ENCODE data around the gene GMCL2. TPM values are rescaled to one million over a fixed set of nuclear protein-coding genes. Genes with fewer than 3 reads are reported as not detected.

Gene GMCL2
- total RNA-seq, 1 experiment from 2014 or later, result not detected

DNA sequence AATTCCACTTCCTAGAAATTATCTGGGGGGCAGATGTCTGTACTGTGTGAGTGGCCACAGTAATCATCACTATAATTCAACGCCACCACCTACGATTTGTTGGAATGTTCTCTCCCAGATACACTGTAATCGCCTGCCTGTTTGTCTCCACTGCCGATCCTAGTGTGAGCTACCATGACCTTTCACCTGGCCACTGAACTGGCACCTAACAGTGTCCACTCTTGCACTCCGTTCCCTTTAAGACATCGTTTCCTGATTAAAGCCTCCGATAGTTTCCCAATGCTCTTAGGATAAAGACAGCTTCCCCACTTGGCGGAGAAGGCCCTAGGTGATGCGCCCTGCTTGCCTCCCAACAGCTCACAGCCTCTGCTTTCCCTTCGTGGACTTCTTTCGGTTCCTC is 41.4 kb upstream of the GMCL2 start:
- peaks cover 31% of the 10 kb centered on the region for H3K79me2 ChIP-seq (ENCODE audit: low read length)
- ATAC-seq, result no peak
- no peaks in the 10 kb centered on the region for H4K20me1 ChIP-seq (ENCODE audit: low read length)
- no peak for TF ChIP-seq EZH2phosphoT487 (IDR thresholded peaks at IDR 0.05; ENCODE audit: borderline replicate concordance, low read length)
- TF ChIP-seq EZH2 (IDR thresholded peaks at IDR 0.05; ENCODE audit: low read length, unreplicated experiment), result no peak
- TF ChIP-seq, protein P1, sequence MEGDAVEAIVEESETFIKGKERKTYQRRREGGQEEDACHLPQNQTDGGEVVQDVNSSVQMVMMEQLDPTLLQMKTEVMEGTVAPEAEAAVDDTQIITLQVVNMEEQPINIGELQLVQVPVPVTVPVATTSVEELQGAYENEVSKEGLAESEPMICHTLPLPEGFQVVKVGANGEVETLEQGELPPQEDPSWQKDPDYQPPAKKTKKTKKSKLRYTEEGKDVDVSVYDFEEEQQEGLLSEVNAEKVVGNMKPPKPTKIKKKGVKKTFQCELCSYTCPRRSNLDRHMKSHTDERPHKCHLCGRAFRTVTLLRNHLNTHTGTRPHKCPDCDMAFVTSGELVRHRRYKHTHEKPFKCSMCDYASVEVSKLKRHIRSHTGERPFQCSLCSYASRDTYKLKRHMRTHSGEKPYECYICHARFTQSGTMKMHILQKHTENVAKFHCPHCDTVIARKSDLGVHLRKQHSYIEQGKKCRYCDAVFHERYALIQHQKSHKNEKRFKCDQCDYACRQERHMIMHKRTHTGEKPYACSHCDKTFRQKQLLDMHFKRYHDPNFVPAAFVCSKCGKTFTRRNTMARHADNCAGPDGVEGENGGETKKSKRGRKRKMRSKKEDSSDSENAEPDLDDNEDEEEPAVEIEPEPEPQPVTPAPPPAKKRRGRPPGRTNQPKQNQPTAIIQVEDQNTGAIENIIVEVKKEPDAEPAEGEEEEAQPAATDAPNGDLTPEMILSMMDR (conservative IDR thresholded peaks at IDR 0.05; ENCODE audit: low read depth, low read length), result no peak
- H3K27me3 ChIP-seq (ENCODE audit: low read length), result no peaks in the 10 kb centered on the region
- no peak overlapping the region for H3K4me3 ChIP-seq (ENCODE audit: low read length)
- BruUV-seq (replicated peaks), result no TSS peak
- no peak overlapping the region for H3K4me2 ChIP-seq (ENCODE audit: low read length)
- H3K4me1 ChIP-seq (ENCODE audit: insufficient read depth, low read length), result peaks cover 17% of the 10 kb centered on the region
- no peak overlapping the region for H2AFZ ChIP-seq (ENCODE audit: low read length)
- H3F3A ChIP-seq (ENCODE audit: low read length, unreplicated experiment), result no peaks in the 10 kb centered on the region
- H3K9me3 ChIP-seq (ENCODE audit: low read length), result no peaks in the 10 kb centered on the region
- intact Hi-C loops (cut with micrococcal nuclease), result no loop called here
- peaks cover 42% of the 10 kb centered on the region for H3K36me3 ChIP-seq (ENCODE audit: low read depth, low read length)
- ChIA-PET CTCF (no interaction called here), POLR2A (ENCODE audit: unreplicated experiment) (no interaction called here)
- no peaks in the 10 kb centered on the region for H3K9me2 ChIP-seq (replicated peaks; ENCODE audit: low read length)
- H3K9ac ChIP-seq (ENCODE audit: low read length), result no peak overlapping the region
- H3K27ac ChIP-seq (ENCODE audit: low read length), result no peak overlapping the region
- no peak for DNase-seq

DNA sequence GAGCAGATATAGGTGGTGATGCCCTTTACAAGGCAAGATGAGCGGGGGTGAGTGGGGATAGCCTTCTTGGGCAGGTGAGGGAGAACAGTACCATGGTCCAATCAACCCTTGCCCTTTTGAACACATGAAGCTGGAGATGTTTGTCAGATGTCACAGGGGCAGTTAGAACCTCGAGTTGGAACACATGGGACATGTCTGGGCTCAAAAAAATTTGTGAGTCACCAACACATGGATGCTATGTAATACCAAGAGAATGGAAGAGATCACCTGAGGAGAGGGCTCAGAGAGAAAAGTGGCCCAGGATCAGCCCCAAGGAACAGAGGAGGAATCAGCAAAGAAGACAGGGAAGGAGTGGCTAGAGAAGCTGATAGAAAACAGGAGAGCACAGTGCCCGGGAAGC is 40.8 kb upstream of the GMCL2 start:
- Histone ChIP-seq H4K20me1 (ENCODE audit: low read length) (no peaks in the 10 kb centered on the region), H3K9me2 (replicated peaks; ENCODE audit: low read length) (no peaks in the 10 kb centered on the region), H3K79me2 (ENCODE audit: low read length) (peaks cover 31% of the 10 kb centered on the region), H3F3A (ENCODE audit: low read length, unreplicated experiment) (no peaks in the 10 kb centered on the region), H3K27me3 (ENCODE audit: low read length) (no peaks in the 10 kb centered on the region), H3K36me3 (ENCODE audit: low read depth, low read length) (peaks cover 42% of the 10 kb centered on the region), H3K4me1 (ENCODE audit: insufficient read depth, low read length) (peaks cover 17% of the 10 kb centered on the region), H3K4me3 (ENCODE audit: low read length) (no peak overlapping the region), H3K9ac (ENCODE audit: low read length) (no peak overlapping the region), H3K4me2 (ENCODE audit: low read length) (no peak overlapping the region), H3K27ac (ENCODE audit: low read length) (no peak overlapping the region), H3K9me3 (ENCODE audit: low read length) (no peaks in the 10 kb centered on the region), H2AFZ (ENCODE audit: low read length) (no peak overlapping the region)
- ChIA-PET POLR2A (ENCODE audit: unreplicated experiment) (no interaction called here), CTCF (no interaction called here)
- DNase-seq (no peak), ATAC-seq (no peak)
- TF ChIP-seq, protein P1 (conservative IDR thresholded peaks at IDR 0.05; ENCODE audit: low read depth, low read length), result no peak
- intact Hi-C loops (cut with micrococcal nuclease), result no loop called here
- no TSS peak for BruUV-seq (replicated peaks)

DNA sequence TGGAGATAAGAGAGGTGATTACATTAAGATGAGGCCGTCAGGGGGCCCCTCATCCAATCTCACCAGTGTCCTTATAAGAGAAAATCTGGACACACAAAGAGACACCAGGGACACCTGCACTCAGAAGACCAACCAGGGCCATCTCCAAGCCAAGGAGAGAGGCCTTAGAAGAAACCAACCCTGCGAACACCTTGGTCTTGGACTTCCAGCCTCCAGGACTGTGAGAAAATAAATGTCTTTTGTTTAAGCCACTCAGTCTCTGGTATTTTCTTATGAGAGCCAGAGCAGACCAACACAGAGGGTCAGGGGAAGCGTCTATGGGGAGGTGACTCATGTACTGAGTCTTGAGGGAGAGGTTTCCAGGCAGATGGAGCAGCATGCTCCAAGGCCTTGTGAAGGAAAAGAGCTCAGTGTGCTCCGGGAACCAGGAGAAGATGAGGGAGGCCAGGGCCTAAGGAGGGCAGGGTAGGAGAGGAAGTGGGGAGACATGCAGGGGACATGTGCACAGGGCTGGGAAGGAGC is 40.0 kb upstream of the GMCL2 start:
- Histone ChIP-seq H3K27me3 (ENCODE audit: low read length) (no peaks in the 10 kb centered on the region), H3F3A (ENCODE audit: low read length, unreplicated experiment) (no peaks in the 10 kb centered on the region), H3K36me3 (ENCODE audit: low read depth, low read length) (peaks cover 42% of the 10 kb centered on the region), H3K9ac (ENCODE audit: low read length) (no peak overlapping the region), H3K4me2 (ENCODE audit: low read length) (no peak overlapping the region), H3K4me1 (ENCODE audit: insufficient read depth, low read length) (peaks cover 17% of the 10 kb centered on the region), H3K27ac (ENCODE audit: low read length) (no peak overlapping the region), H3K9me2 (replicated peaks; ENCODE audit: low read length) (no peaks in the 10 kb centered on the region), H3K9me3 (ENCODE audit: low read length) (no peaks in the 10 kb centered on the region), H3K4me3 (ENCODE audit: low read length) (no peak overlapping the region), H3K79me2 (ENCODE audit: low read length) (peaks cover 31% of the 10 kb centered on the region), H4K20me1 (ENCODE audit: low read length) (no peaks in the 10 kb centered on the region), H2AFZ (ENCODE audit: low read length) (no peak overlapping the region)
- ATAC-seq (no peak), DNase-seq (no peak)
- no TSS peak for BruUV-seq (replicated peaks)
- TF ChIP-seq, protein P1 (conservative IDR thresholded peaks at IDR 0.05; ENCODE audit: low read depth, low read length), result no peak
- TF ChIP-seq EZH2phosphoT487 (IDR thresholded peaks at IDR 0.05; ENCODE audit: borderline replicate concordance, low read length) (no peak), EZH2 (IDR thresholded peaks at IDR 0.05; ENCODE audit: low read length, unreplicated experiment) (no peak)
- ChIA-PET POLR2A (ENCODE audit: unreplicated experiment) (no interaction called here), CTCF (no interaction called here)
- intact Hi-C loops (cut with micrococcal nuclease), result no loop called here
